Measurements from ENCODE around the gene ACTL7B.

DNA sequence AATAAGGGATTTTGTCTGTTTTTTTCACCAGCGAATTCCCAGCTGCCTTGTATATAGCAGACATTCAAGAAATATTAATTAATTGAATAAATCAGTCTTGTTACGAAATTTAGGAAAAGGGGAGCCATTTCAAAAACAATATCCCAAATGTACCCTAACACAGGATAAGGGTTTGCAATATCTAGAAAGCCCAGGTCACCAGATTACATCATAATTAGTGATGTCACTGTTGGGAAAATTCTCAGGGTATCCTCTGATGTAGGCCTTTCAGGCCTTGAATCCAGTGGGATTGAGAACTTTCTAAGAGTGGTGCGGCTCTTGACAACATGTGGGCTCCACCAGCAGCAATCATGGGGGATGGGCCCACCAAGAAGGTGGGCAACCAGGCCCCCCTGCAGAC, 6.2 kb upstream of the ACTL7B start, which contains the start of gene ACTL7A:
- TF ChIP-seq, protein P1, sequence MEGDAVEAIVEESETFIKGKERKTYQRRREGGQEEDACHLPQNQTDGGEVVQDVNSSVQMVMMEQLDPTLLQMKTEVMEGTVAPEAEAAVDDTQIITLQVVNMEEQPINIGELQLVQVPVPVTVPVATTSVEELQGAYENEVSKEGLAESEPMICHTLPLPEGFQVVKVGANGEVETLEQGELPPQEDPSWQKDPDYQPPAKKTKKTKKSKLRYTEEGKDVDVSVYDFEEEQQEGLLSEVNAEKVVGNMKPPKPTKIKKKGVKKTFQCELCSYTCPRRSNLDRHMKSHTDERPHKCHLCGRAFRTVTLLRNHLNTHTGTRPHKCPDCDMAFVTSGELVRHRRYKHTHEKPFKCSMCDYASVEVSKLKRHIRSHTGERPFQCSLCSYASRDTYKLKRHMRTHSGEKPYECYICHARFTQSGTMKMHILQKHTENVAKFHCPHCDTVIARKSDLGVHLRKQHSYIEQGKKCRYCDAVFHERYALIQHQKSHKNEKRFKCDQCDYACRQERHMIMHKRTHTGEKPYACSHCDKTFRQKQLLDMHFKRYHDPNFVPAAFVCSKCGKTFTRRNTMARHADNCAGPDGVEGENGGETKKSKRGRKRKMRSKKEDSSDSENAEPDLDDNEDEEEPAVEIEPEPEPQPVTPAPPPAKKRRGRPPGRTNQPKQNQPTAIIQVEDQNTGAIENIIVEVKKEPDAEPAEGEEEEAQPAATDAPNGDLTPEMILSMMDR (IDR thresholded peaks at IDR 0.05; ENCODE audit: low read depth, low read length) = no peak
- no peak for TF ChIP-seq EZH2phosphoT487 (IDR thresholded peaks at IDR 0.05; ENCODE audit: low read depth)

All from OCI-LY3 (cell line).